Upper lobe of left lung (tissue), 4 donors: ENCODE data around the gene PDE11A.
A peak's percentile ranks its signal among the peaks of the same experiment; 100 is the strongest.

Experiments used
- CTCF ChIP-seq, 6 experiments: fragments of 450-650 bp in 4 of 6; fragments of 200-600 bp in 2 of 6; sonication (generic) in 2 of 6; IDR thresholded peaks; one replicate each; pipeline ENCODE4 v1.5.1; 2016 to 2019; ENCODE audit warnings: antibody characterized with exemption in 6 of 6
- EP300 ChIP-seq, 4 donors: sonication (generic); formaldehyde crosslinking; IDR thresholded peaks; one replicate each; pipeline ENCODE4 v1.5.1; 2017; ENCODE audit warnings: antibody characterized with exemption in 4 of 4, control low read depth in 2 of 4
- POLR2A ChIP-seq, 4 donors: fragments of 450-650 bp; IDR thresholded peaks; one replicate each; pipeline ENCODE4 v1.5.1; 2016 to 2017; ENCODE audit warnings: antibody characterized with exemption in 4 of 4, mild to moderate bottlenecking in 2 of 4

- TF ChIP-seq POLR2A (IDR thresholded peaks at IDR 0.05) (no peak), CTCF (IDR thresholded peaks at IDR 0.05) (peak; percentile 55 to 80 (median 68)), EP300 (IDR thresholded peaks at IDR 0.05) (no peak)
These were observed 308.9 kb downstream of the PDE11A start for GRCh38 chr2:177763531-177764265.
